Thyroid gland (tissue), 4 donors: Measurements from ENCODE around the gene CXCL9.

Source experiments
- POLR2A ChIP-seq, 2 donors: fragments of 450-650 bp; IDR thresholded peaks; one replicate each; pipeline ENCODE4 v1.6.1; 2017; ENCODE audit warnings: antibody characterized with exemption in 2 of 2, mild to moderate bottlenecking in 2 of 2, moderate library complexity in 1 of 2
- TF ChIP-seq, protein P1 (sequence below), 6 experiments: fragments of 200-600 bp in 3 of 6; fragments of 450-650 bp in 3 of 6; sonication (generic) in 3 of 6; IDR thresholded peaks; one replicate each; pipeline ENCODE4 v1.5.1; 2016 to 2019; ENCODE audit warnings: antibody characterized with exemption in 6 of 6, mild to moderate bottlenecking in 2 of 6, inconsistent platforms in 1 of 6, moderate library complexity in 1 of 6

DNA sequence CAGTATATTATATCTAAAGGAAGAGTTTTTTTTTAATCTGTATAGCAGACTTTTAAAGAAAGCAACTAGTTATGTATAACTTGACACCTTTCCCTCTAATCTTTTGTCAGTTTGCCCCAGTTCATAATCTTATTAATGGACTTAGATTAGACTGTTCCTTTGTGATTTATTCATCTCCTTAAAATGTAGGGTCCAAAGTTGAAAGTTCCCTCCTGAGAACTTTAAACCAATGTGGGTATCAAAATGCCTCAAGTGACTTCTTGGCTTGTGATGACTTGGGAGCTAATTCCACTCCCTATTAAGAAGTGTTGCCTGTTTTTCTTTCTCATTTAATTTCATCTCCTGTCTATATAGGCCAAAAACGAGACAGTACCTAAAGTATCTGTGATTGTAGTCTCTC, 10.2 kb downstream of the CXCL9 start:
- TF ChIP-seq, protein P1, sequence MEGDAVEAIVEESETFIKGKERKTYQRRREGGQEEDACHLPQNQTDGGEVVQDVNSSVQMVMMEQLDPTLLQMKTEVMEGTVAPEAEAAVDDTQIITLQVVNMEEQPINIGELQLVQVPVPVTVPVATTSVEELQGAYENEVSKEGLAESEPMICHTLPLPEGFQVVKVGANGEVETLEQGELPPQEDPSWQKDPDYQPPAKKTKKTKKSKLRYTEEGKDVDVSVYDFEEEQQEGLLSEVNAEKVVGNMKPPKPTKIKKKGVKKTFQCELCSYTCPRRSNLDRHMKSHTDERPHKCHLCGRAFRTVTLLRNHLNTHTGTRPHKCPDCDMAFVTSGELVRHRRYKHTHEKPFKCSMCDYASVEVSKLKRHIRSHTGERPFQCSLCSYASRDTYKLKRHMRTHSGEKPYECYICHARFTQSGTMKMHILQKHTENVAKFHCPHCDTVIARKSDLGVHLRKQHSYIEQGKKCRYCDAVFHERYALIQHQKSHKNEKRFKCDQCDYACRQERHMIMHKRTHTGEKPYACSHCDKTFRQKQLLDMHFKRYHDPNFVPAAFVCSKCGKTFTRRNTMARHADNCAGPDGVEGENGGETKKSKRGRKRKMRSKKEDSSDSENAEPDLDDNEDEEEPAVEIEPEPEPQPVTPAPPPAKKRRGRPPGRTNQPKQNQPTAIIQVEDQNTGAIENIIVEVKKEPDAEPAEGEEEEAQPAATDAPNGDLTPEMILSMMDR (IDR thresholded peaks at IDR 0.05), result no peak
- no peak for TF ChIP-seq POLR2A (IDR thresholded peaks at IDR 0.05)
